Measurements from ENCODE around the gene TTC38.

The TTC38 gene

GRCh38 chr22:46280999-46281623, 13.3 kb downstream of the TTC38 start:
- no peak overlapping the region for H3K4me3 ChIP-seq (replicated peaks; ENCODE audit: low read depth, low read length)
- no peak for DNase-seq (ENCODE audit: extremely low read depth, low read depth)
- TF ChIP-seq CTCF (IDR thresholded peaks at IDR 0.05; ENCODE audit: low read depth, low read length, missing control alignments), result no peak

GRCh38 chr22:46281866-46282678, 14.3 kb downstream of the TTC38 start:
- DNase-seq (ENCODE audit: extremely low read depth, low read depth), result no peak
- no peak overlapping the region for H3K4me3 ChIP-seq (replicated peaks; ENCODE audit: low read depth, low read length)
- no peak for TF ChIP-seq CTCF (IDR thresholded peaks at IDR 0.05; ENCODE audit: low read depth, low read length, missing control alignments)

- TF ChIP-seq CTCF (IDR thresholded peaks at IDR 0.05; ENCODE audit: low read depth, low read length, missing control alignments), result no peak
- no peak for DNase-seq (ENCODE audit: extremely low read depth, low read depth)
- no peak overlapping the region for H3K4me3 ChIP-seq (replicated peaks; ENCODE audit: low read depth, low read length)
Observed at GRCh38 chr22:46286006-46286405, 18.2 kb downstream of the TTC38 start.

GRCh38 chr22:46286941-46287872, 19.4 kb downstream of the TTC38 start:
- no peak for TF ChIP-seq CTCF (IDR thresholded peaks at IDR 0.05; ENCODE audit: low read depth, low read length, missing control alignments)
- no peak for DNase-seq (ENCODE audit: extremely low read depth, low read depth)
- no peak overlapping the region for H3K4me3 ChIP-seq (replicated peaks; ENCODE audit: low read depth, low read length)

- no peak for DNase-seq (ENCODE audit: extremely low read depth, low read depth)
- TF ChIP-seq CTCF (IDR thresholded peaks at IDR 0.05; ENCODE audit: low read depth, low read length, missing control alignments), result no peak
Observed at GRCh38 chr22:46287873-46288751, 20.3 kb downstream of the TTC38 start.

GRCh38 chr22:46288846-46289243, 21.0 kb downstream of the TTC38 start:
- H3K4me3 ChIP-seq (replicated peaks; ENCODE audit: low read depth, low read length), result no peak overlapping the region
- no peak for DNase-seq (ENCODE audit: extremely low read depth, low read depth)
- TF ChIP-seq CTCF (IDR thresholded peaks at IDR 0.05; ENCODE audit: low read depth, low read length, missing control alignments), result no peak

More at GRCh38 chr22:46287873-46288751, 20.3 kb downstream of the TTC38 start:
- H3K4me3 ChIP-seq (replicated peaks; ENCODE audit: low read depth, low read length), result no peak overlapping the region

All from HFF-Myc (cell line).